Keratinocyte (primary cell): ENCODE data around the gene LDLRAD4. TPM values are rescaled to one million over a fixed set of nuclear protein-coding genes. Genes with fewer than 3 reads are reported as not detected.

Experiments
- DNase-seq: peaks from one replicate; pipeline ENCODE4 v3.0.0-alpha.2; 2011; ENCODE audit warnings: low read depth, missing footprints, low spot score
- FAIRE-seq: peaks from 2 replicates; lab custom pipeline; 2011; peaks lifted over from hg19 to GRCh38; lab: Jason Lieb, UNC
- H2AFZ ChIP-seq: 2 replicates; pipeline ENCODE4 v1.6.0; 2012; ENCODE audit warnings: low read length, control low read depth, inconsistent platforms; ENCODE audit not compliant: control insufficient read depth
- H3K27ac ChIP-seq: 2 replicates; pipeline ENCODE4 v1.5.1; 2011; ENCODE audit warnings: low read length; ENCODE audit not compliant: control insufficient read depth, insufficient read depth
- H3K27me3 ChIP-seq: 3 replicates; pipeline ENCODE4 v1.6.0; 2011; ENCODE audit warnings: low read length; ENCODE audit not compliant: control insufficient read depth, insufficient read depth; ENCODE audit errors: extremely low read depth
- H3K36me3 ChIP-seq, 2 experiments: 2 replicates in 1 of 2; 3 replicates in 1 of 2; pipeline ENCODE4 v1.5.1; 2011; ENCODE audit warnings: low read length in 2 of 2, mild to moderate bottlenecking in 1 of 2; ENCODE audit not compliant: control insufficient read depth in 2 of 2, insufficient read depth in 2 of 2; ENCODE audit errors: extremely low read depth in 1 of 2
- H3K4me1 ChIP-seq: 3 replicates; pipeline ENCODE4 v1.5.1; 2011; ENCODE audit warnings: low read length; ENCODE audit not compliant: control insufficient read depth, insufficient read depth; ENCODE audit errors: extremely low read depth
- H3K4me2 ChIP-seq: 3 replicates; pipeline ENCODE4 v1.6.0; 2011; ENCODE audit warnings: low read depth, low read length; ENCODE audit not compliant: control insufficient read depth, insufficient read depth; ENCODE audit errors: extremely low read depth
- H3K4me3 ChIP-seq, 3 experiments: fragments of 200-600 bp in 1 of 3; sonication (generic) in 1 of 3; 2 replicates in 2 of 3; 3 replicates in 1 of 3; pipeline ENCODE4 v1.5.1; 2011 to 2016; ENCODE audit warnings: low read length in 3 of 3, mild to moderate bottlenecking in 3 of 3, control low read depth in 2 of 3, inconsistent platforms in 1 of 3, low read depth in 1 of 3, mixed read lengths in 1 of 3, mixed run types in 1 of 3, moderate library complexity in 1 of 3; ENCODE audit not compliant: control insufficient read depth in 2 of 3, insufficient read depth in 2 of 3; ENCODE audit errors: extremely low read depth in 1 of 3
- H3K79me2 ChIP-seq: 2 replicates; pipeline ENCODE4 v1.6.0; 2012; ENCODE audit warnings: low read length; ENCODE audit not compliant: control insufficient read depth, insufficient read depth
- H3K9ac ChIP-seq: 3 replicates; pipeline ENCODE4 v1.6.0; 2011; ENCODE audit warnings: low read length; ENCODE audit not compliant: control insufficient read depth, insufficient read depth; ENCODE audit errors: extremely low read depth
- H3K9me1 ChIP-seq: 3 replicates; pipeline ENCODE4 v1.6.0; 2011; ENCODE audit warnings: low read length; ENCODE audit not compliant: control insufficient read depth, insufficient read depth; ENCODE audit errors: extremely low read depth
- H3K9me3 ChIP-seq: 2 replicates; pipeline ENCODE4 v1.5.1; 2012; ENCODE audit warnings: low read depth, low read length; ENCODE audit not compliant: control insufficient read depth
- H4K20me1 ChIP-seq: 3 replicates; pipeline ENCODE4 v1.6.0; 2011; ENCODE audit warnings: low read length; ENCODE audit not compliant: control insufficient read depth, insufficient read depth; ENCODE audit errors: extremely low read depth
- CTCF ChIP-seq, 3 experiments: IDR thresholded peaks in 1 of 3; conservative IDR thresholded peaks in 1 of 3; optimal IDR thresholded peaks in 1 of 3; 2 replicates in 2 of 3; 3 replicates in 1 of 3; pipeline versions ENCODE3 to v1.5.1; 2011; ENCODE audit warnings: low read length in 3 of 3, mild to moderate bottlenecking in 3 of 3, moderate library complexity in 2 of 3, control low read depth in 1 of 3, inconsistent platforms in 1 of 3; ENCODE audit not compliant: insufficient read depth in 2 of 3; ENCODE audit errors: extremely low read depth in 1 of 3
- EZH2 ChIP-seq: IDR thresholded peaks from one replicate; pipeline ENCODE4 v1.6.1; 2012; ENCODE audit warnings: inconsistent platforms, mild to moderate bottlenecking, low read length, moderate library complexity
- dilution Hi-C: fragments of 300-500 bp; cut with MboI; formaldehyde crosslinking; loops from one replicate; pipeline ENCODE4 v1.7.0; 2020; ENCODE audit warnings: low sequenced_read_pairs; ENCODE audit not compliant: extremely low pct_ligation_motif_present
- polyA plus RNA-seq, 5 experiments: library from polyadenylated mRNA; depleted of rRNA in 3 of 5; stranded (reverse) in 3 of 5; stranded (forward) in 1 of 5; unstranded in 1 of 5; fragments of >200 nt; gene quantifications; 1 replicate in 1 of 5; 2 replicates in 3 of 5; 3 replicates in 1 of 5; pipeline versions ENCODE4 v1.2.1 to v1.2.3, GENCODE V29; 2011 to 2012; ENCODE audit warnings: missing spikeins in 2 of 5, low read depth in 1 of 5, low replicate concordance in 1 of 5

LDLRAD4 gene
- polyA plus RNA-seq, 1 donor (not counting 4 experiments of a cell fraction or from before 2014, with no cell fraction given), result not detected

GRCh38 chr18:13271302-13271911 lies 52.8 kb downstream of the LDLRAD4 start:
- dilution Hi-C loops, result no loop called here
- H3K79me2 ChIP-seq, result no peaks in the 10 kb centered on the region

GRCh38 chr18:13272416-13272815 lies 53.9 kb downstream of the LDLRAD4 start:
- DNase-seq (no peak), FAIRE-seq (no peak)
- no peaks in the 10 kb centered on the region for H3K27me3 ChIP-seq
- no peaks in the 10 kb centered on the region for H3K4me1 ChIP-seq
- no peak overlapping the region for H3K4me3 ChIP-seq
- TF ChIP-seq CTCF (optimal IDR thresholded peaks at IDR 0.05 in 1 of 3, IDR thresholded peaks at IDR 0.05 in 1 of 3, conservative IDR thresholded peaks at IDR 0.05 in 1 of 3; ENCODE audit: extremely low read depth in 1 of 3, insufficient read depth in 2 of 3, low read length in 3 of 3) (no peak), EZH2 (no peak)
- no peaks in the 10 kb centered on the region for H3K36me3 ChIP-seq
- no peak overlapping the region for H2AFZ ChIP-seq
- H3K27ac ChIP-seq, result no peak overlapping the region
- H3K79me2 ChIP-seq, result no peaks in the 10 kb centered on the region
- H3K9me3 ChIP-seq, result no peaks in the 10 kb centered on the region
- no peak overlapping the region for H3K4me2 ChIP-seq
- no peak overlapping the region for H3K9ac ChIP-seq
- dilution Hi-C loops, result no loop called here
- no peaks in the 10 kb centered on the region for H3K9me1 ChIP-seq
- no peaks in the 10 kb centered on the region for H4K20me1 ChIP-seq

More at GRCh38 chr18:13271302-13271911, 52.8 kb downstream of the LDLRAD4 start:
- DNase-seq (no peak), FAIRE-seq (no peak)
- Histone ChIP-seq H3K36me3 (no peaks in the 10 kb centered on the region), H3K9me1 (no peaks in the 10 kb centered on the region), H3K27me3 (no peaks in the 10 kb centered on the region), H2AFZ (no peak overlapping the region), H3K9ac (no peak overlapping the region), H3K27ac (no peak overlapping the region), H3K4me3 (no peak overlapping the region), H4K20me1 (no peaks in the 10 kb centered on the region), H3K9me3 (no peaks in the 10 kb centered on the region), H3K4me1 (no peaks in the 10 kb centered on the region), H3K4me2 (no peak overlapping the region)
- TF ChIP-seq CTCF (optimal IDR thresholded peaks at IDR 0.05 in 1 of 3, IDR thresholded peaks at IDR 0.05 in 1 of 3, conservative IDR thresholded peaks at IDR 0.05 in 1 of 3; ENCODE audit: extremely low read depth in 1 of 3, insufficient read depth in 2 of 3, low read length in 3 of 3) (no peak), EZH2 (no peak)
